ENCODE results near the gene NDUFC2. TPM values are rescaled to one million over a fixed set of nuclear protein-coding genes. Genes with fewer than 3 reads are reported as not detected.
"Not testable (repeated sequence)": the region's sequence is repeated elsewhere in the genome, so short reads cannot be mapped to it uniquely, and the experiment has no call there.

Gene NDUFC2
- total RNA-seq, 1 donor = 91.9 TPM

DNA sequence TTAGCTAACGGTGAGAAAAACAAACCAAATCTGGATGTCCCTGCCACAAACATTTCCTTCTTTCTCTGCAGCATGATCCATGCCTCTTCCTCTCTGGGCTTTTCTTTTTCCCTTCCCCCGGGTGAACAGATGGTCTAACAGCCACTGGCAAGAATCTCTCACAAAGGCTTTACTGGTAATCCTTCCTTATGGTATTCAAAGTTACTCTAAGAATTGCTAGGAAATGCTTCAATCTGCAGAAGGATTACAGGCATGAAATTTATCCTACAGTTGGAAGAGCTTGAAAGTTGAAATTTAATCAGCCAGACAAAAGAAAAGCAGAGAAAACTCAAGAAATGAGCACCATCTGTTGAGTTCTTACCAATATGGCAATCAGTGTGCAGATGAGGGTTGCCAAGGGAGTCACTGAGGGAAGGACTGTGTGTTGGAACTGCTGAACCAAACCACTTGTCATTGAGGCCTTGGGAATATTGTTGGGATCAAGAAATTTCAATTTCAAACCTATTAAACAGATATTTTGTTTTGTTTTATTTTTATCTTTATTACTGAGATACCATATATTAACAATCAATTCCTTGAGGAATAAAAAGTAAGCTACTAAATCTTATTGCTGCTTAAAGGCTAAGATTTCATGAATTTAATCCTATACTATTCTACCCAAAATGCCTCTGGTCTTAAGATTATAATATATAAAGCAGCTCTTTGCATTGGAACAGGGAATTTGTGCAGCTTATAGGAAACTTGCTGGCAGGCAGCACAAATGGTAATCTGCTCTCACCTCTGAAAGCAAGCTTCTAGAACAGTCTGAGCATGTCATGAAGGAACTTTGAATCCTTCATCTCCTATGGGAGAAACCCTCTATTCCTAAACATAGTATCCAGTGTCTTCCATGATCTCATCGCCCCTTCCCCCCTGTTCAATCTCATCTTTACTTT is 29.7 kb upstream of the NDUFC2 start:
- no peak for DNase-seq (ENCODE audit: low read depth)
- TF ChIP-seq, protein P1, sequence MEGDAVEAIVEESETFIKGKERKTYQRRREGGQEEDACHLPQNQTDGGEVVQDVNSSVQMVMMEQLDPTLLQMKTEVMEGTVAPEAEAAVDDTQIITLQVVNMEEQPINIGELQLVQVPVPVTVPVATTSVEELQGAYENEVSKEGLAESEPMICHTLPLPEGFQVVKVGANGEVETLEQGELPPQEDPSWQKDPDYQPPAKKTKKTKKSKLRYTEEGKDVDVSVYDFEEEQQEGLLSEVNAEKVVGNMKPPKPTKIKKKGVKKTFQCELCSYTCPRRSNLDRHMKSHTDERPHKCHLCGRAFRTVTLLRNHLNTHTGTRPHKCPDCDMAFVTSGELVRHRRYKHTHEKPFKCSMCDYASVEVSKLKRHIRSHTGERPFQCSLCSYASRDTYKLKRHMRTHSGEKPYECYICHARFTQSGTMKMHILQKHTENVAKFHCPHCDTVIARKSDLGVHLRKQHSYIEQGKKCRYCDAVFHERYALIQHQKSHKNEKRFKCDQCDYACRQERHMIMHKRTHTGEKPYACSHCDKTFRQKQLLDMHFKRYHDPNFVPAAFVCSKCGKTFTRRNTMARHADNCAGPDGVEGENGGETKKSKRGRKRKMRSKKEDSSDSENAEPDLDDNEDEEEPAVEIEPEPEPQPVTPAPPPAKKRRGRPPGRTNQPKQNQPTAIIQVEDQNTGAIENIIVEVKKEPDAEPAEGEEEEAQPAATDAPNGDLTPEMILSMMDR (IDR thresholded peaks at IDR 0.05; ENCODE audit: insufficient read depth, low read length) = no peak
- no peak overlapping the region for H3K4me3 ChIP-seq (ENCODE audit: low read depth, low read length)

DNA sequence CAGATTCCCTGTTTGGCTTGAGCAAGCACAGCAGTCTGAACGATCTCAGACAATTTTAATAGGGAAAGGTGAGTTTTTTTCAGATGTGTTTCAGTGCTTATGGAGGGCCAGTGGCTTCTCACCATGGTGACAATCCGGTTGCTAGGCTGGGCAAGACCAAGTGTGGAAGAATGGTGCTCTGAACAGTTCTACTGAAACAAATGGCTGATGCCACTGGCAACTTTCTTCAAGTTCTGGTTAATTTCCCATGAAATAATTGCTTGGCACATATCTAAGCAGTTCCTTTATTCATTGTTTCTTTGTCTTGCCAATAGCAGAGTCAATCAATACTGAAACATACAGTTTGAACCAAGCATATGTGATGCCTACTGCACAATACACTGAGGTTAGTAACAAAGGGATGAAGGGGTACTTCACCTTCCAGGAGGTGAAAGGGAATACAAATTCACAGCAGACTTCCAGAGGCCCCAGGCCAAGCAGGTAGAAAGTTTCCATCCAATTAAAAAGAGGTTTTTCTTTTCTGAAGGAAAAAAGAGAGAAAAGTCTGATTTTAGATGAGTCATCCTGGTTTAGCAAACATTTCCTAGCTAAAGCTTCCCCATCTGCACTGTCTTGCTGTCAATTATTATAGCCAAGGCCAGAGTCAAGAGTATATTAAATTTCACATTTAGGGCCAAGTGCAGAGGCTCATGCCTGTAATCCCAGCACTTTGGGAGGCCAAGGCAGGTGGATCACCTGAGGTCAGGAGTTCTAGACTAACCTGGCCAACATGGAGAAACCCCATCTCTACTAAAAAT is 21.2 kb upstream of the NDUFC2 start:
- DNase-seq (ENCODE audit: low read depth) = no peak
- no peak overlapping the region for H3K4me3 ChIP-seq (ENCODE audit: low read depth, low read length)
- TF ChIP-seq, protein P1 (IDR thresholded peaks at IDR 0.05; ENCODE audit: insufficient read depth, low read length) = no peak

DNA sequence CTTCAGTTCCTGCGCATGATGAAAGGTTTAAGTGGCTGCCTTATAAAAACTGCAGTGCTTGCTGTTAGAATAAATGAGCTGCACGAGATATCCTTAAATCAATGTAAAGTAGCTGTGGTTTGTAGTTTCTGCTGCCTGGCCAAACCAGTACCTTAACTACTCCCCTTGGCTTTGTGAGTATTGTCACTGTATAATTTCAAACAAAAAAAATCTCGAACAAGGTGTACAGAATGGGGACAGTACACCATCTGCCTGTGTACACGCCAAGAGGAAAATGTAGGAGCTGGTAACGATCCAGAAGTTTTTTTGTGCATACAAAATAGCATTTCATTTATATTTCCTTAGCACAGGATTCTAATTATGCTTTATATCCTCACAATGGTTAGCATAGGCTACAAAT is 20.6 kb upstream of the NDUFC2 start:
- no peak for DNase-seq (ENCODE audit: low read depth)
- no peak overlapping the region for H3K4me3 ChIP-seq (ENCODE audit: low read depth, low read length)
- TF ChIP-seq, protein P1 (IDR thresholded peaks at IDR 0.05; ENCODE audit: insufficient read depth, low read length) = no peak

DNA sequence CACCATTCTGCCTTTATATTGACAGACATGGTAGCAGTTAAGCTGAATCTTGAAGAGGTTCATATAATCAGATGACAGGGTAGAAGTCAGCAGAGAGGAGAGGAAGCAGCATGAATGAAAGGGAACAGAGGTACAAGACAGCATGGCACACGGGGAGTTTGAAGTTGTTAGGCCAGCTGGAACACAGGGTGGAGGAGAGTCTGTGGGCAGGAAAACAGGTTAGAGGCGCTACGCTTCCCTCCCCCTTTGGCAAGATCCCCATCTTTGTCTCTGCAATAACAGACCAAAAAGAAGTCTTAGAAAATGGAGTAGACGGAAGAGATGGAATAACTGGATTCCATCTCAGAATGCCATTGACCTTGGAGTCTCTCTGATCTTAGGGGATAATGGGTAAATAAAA is 20.0 kb upstream of the NDUFC2 start:
- no peak for DNase-seq (ENCODE audit: low read depth)
- no peak overlapping the region for H3K4me3 ChIP-seq (ENCODE audit: low read depth, low read length)
- TF ChIP-seq, protein P1 (IDR thresholded peaks at IDR 0.05; ENCODE audit: insufficient read depth, low read length) = no peak

DNA sequence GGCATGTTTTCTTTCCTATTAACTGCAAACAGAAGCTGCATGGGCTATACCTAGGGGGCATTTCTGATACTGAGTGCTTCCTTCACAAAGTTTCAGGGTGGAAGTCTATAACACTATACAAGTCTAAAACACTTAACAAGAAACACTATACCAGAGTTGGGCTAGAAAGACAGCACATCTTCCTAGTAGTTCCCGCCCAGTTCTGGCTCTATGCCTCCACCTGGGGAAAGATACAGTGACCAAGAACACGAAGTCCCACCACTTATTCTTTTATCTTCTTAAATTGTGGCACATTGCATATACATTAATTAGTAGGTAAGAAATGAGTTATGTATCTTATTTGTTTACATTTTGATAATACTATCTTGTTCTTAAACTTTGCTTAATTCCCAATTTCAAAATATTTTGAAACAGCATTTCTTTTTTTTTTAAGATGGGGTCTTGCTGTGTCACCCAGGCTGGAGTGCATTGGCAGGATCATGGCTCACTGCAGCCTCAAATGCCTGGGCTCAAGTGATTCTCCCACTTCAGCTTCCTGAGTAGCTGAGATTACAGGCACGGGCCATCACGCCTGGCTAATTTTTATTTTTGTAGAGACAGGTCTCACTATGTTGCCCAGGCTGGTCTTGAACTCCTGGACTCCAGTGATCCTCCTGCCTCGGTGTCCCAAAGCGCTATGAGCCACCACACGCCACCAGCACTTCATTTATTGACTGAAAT is 18.2 kb upstream of the NDUFC2 start:
- no peak for DNase-seq (ENCODE audit: low read depth)
- TF ChIP-seq, protein P1 (IDR thresholded peaks at IDR 0.05; ENCODE audit: insufficient read depth, low read length) = no peak
- no peak overlapping the region for H3K4me3 ChIP-seq (ENCODE audit: low read depth, low read length)

DNA sequence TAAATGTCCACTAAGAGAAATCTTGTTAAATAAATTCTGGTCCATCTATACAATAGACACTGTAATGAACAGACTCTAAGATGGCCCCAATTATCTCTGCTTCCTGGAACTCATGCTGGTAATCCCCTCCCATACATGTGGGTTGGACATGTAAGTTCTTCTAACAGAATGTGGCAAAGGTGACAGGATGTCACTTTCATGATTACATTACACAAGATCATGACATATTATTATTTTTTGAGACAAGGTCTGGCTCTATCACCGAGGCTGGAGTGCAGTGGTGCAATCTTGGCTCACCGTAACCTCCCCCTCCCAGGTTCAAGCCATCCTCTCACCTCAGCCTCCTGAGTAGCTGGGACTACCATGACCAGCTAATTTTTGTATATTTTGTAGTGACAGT is 14.6 kb upstream of the NDUFC2 start:
- TF ChIP-seq, protein P1 (IDR thresholded peaks at IDR 0.05; ENCODE audit: insufficient read depth, low read length) = no peak
- no peak for DNase-seq (ENCODE audit: low read depth)
- H3K4me3 ChIP-seq (ENCODE audit: low read depth, low read length) = no peak overlapping the region

DNA sequence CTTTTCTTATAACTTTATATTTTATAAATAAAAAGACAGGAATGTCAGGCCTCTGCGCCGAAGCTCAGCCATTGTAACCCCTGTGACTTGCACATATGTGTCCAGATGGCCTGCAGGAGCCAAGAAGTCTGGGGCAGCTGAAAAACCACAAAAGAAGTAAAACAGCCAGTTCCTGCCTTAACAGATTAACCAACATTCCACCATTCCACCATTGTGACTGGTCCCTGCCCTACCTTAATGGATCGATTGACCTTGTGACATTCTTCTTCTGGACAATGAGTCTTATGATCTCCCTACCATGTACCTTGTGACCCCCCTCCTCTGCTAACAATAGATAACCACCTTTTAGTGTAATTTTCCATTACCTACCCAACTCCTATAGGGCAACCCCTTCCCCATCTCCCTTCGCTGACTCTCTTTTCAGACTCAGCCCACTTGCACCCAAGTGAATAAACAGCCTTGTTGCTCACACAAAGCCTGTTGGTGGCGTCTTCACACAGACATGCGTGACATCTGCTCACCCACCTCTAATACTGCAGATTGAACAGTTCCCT is 6.9 kb upstream of the NDUFC2 start:
- H3K4me3 ChIP-seq (ENCODE audit: low read depth, low read length); DNase-seq (ENCODE audit: low read depth): not testable (repeated sequence)
